ENCODE data around the gene SLC19A1. TPM values are rescaled to one million over a fixed set of nuclear protein-coding genes. Genes with fewer than 3 reads are reported as not detected.

The SLC19A1 gene
- total RNA-seq, 4 donors from 2014 or later: 1.5 to 8.6 (median 5.3) TPM

DNA sequence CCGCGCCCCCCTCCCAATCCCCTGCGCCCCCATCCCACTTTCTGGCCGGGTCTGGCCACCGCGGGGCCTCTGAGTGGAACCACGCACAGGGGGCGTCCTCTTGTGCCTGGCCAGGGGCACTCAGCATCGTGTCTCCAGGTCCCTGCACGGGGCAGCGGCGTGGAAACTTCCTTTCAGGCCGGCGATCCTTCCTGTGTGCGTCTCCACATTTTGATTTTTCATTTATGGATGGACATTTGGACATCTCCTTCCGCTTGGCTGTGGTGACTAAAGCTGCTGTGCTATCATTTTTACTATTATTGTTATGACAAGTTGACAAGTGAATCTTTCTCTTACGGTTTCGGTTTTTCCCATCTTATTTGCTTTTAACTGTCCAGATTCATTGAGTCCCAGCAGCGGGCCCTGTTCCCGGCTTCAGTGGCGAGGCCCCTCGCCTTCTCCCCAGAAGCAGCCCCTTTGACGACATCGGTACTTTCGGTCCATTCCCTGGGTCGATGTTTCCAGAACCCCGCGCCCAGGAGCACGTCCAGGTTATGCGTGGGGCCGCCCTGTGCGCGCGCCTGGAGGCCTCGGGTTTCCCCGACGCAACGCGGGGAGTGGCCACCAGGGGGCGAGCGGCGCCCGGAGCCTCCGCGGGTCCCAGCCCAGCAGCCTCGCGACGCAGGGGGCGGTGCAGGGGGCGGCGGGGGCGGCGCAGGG, 12.4 kb upstream of the SLC19A1 start:
- peak overlapping the region; percentile 41 to 58 for H3K4me3 ChIP-seq
- no peaks in the 10 kb centered on the region for H3K36me3 ChIP-seq
- no peaks in the 10 kb centered on the region for H3K9me3 ChIP-seq
- peak overlapping the region; percentile 3 to 70 (median 66) for H3K27ac ChIP-seq
- TF ChIP-seq, protein P1, sequence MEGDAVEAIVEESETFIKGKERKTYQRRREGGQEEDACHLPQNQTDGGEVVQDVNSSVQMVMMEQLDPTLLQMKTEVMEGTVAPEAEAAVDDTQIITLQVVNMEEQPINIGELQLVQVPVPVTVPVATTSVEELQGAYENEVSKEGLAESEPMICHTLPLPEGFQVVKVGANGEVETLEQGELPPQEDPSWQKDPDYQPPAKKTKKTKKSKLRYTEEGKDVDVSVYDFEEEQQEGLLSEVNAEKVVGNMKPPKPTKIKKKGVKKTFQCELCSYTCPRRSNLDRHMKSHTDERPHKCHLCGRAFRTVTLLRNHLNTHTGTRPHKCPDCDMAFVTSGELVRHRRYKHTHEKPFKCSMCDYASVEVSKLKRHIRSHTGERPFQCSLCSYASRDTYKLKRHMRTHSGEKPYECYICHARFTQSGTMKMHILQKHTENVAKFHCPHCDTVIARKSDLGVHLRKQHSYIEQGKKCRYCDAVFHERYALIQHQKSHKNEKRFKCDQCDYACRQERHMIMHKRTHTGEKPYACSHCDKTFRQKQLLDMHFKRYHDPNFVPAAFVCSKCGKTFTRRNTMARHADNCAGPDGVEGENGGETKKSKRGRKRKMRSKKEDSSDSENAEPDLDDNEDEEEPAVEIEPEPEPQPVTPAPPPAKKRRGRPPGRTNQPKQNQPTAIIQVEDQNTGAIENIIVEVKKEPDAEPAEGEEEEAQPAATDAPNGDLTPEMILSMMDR (IDR thresholded peaks at IDR 0.05): peak; percentile 80 to 96 (median 92)
- TF ChIP-seq POLR2A (IDR thresholded peaks at IDR 0.05) (peak in 1 of 2 donors; percentile 18), EP300 (IDR thresholded peaks at IDR 0.05) (no peak)
- H3K4me1 ChIP-seq: peaks cover 0 to 12% (median 0%) of the 10 kb centered on the region in 3 donors
- peak; percentile 68 for ATAC-seq
- H3K27me3 ChIP-seq: peaks cover 15% of the 10 kb centered on the region
- 0 to 2% methylated on average over 9 to 12 of the region's 53 CpGs for WGBS, 2 donors (ENCODE audit: low coverage in 1 of 2)

DNA sequence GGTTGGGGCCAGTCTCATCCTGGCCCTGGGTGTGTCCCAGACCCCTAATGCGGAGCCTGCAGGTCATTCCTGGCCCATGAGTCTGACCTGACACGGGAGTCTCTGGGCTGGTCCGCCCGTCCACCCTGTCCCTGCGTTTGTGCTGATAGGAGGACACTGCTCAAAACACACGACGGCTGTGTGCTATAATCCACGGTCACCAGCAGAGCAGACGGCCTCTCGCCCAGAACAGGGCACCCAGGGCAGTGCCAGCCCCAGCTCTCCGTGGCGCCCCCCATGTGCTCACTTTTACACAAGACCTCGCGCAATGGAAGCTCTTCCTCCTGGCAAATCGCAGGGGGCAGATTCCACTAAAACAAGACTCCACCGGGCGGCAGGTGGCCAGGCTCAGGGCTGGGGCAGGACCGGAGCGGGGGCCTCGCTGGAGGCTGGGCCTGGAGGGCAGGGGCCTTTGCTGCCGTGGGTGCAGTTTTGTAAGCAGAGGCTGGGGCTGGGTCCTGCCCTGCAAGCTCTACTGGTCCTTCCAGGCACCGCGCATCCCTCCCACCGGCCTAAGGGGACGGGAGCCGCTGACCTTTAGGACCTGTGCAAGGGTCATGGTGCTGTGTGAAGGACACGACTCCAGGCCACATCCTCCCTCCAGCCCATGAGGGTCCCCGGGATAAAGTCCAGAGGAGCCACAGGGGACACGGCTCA, 10.6 kb upstream of the SLC19A1 start:
- H3K36me3 ChIP-seq: no peaks in the 10 kb centered on the region
- H3K4me1 ChIP-seq: peaks cover 0 to 12% (median 0%) of the 10 kb centered on the region in 3 donors
- no peaks in the 10 kb centered on the region for H3K9me3 ChIP-seq
- 86 to 100% methylated on average over 1 of the region's 29 CpGs for WGBS, 2 donors (ENCODE audit: low coverage in 1 of 2)
- TF ChIP-seq, protein P1 (IDR thresholded peaks at IDR 0.05): no peak
- no peak for TF ChIP-seq EP300 (IDR thresholded peaks at IDR 0.05)
- no peak for TF ChIP-seq POLR2A (IDR thresholded peaks at IDR 0.05)
- TF ChIP-seq POLR2AphosphoS5 (IDR thresholded peaks at IDR 0.05): no peak
- no peak for ATAC-seq
- H3K4me3 ChIP-seq: no peak overlapping the region
- H3K27ac ChIP-seq: no peak overlapping the region
- H3K27me3 ChIP-seq: peaks cover 15% of the 10 kb centered on the region

DNA sequence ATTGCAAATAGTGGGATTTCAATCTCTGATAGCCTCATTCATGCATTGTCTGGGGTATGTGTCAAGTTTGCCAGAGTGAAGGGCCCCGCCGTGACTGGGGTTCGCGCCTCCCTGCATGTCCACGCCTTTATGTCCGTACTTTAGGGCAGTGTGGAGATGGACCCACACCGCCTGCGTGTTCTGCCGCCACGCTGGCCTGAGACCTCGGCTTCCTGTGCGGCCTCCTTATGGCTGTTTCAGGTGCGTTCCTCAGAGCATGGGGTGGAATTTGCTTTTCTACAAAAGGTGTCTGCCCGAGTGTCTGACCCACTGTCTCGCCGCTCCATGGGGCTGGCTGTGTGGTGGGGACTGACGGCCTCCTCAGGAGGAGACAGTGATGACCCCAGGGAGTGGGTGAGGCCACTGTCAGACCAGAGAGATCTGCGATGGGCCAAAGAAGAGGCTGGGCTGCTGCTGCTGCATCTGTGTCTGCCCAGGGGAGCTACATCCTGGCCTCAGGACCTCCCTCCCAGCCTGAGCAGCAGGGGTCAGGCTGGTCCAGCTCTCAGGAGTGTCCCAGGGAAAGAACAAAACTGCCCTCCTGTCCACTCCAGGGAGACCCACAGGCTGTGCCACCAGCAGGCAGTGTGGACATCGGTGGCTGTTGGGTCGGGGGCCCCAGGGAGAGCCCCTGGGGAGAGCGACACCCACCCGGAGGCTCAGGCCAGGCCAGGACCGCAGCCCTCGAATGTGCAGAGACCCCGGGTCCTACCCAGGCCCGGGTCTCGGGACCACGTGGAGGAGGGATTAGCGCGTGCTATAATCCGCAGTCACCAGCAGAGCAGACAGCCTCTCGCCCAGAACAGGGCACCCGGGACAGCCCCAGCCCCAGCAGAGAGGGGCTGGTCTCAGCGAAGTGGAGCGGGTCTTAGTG, 9.8 kb upstream of the SLC19A1 start:
- Histone ChIP-seq H3K27ac (no peak overlapping the region), H3K4me1 (peaks cover 0 to 12% (median 0%) of the 10 kb centered on the region in 3 donors), H3K36me3 (no peaks in the 10 kb centered on the region), H3K4me3 (no peak overlapping the region), H3K27me3 (peaks cover 15% of the 10 kb centered on the region), H3K9me3 (no peaks in the 10 kb centered on the region)
- no peak for ATAC-seq
- 90 to 95% methylated on average over 10 to 12 of the region's 35 CpGs for WGBS, 2 donors (ENCODE audit: low coverage in 1 of 2)
- no peak for TF ChIP-seq EP300 (IDR thresholded peaks at IDR 0.05)

DNA sequence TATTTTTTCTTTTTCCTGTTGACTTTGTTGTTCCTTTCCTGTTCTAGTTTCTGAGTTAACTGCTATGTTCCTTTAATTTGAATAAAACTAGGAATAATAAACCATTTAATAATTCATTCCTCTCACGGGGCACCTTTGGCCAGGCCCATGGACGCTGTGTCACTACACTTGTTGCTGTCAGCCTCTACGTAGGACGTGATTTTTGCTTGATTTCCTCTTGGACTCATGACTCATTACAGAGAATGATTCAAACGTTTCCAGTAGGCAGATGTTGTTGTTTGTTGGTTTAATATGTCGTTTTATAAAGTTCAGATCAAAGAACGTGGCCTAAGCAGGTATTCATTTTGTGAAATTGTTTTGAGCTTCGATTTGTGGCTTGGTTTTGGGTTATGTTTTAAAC, 9.1 kb upstream of the SLC19A1 start:
- TF ChIP-seq EP300 (IDR thresholded peaks at IDR 0.05) (no peak), POLR2A (IDR thresholded peaks at IDR 0.05) (no peak), POLR2AphosphoS5 (IDR thresholded peaks at IDR 0.05) (no peak)
- TF ChIP-seq, protein P1 (IDR thresholded peaks at IDR 0.05): no peak
- Histone ChIP-seq H3K27me3 (peaks cover 15% of the 10 kb centered on the region), H3K36me3 (no peaks in the 10 kb centered on the region), H3K9me3 (no peaks in the 10 kb centered on the region), H3K4me3 (no peak overlapping the region), H3K4me1 (peaks cover 0 to 11% (median 0%) of the 10 kb centered on the region in 3 donors), H3K27ac (peak overlapping the region in 1 of 4 donors; percentile 7)
- WGBS, 2 donors (ENCODE audit: low coverage in 1 of 2): 55% methylated on average over 8 of the region's 8 CpGs
- ATAC-seq: no peak
